CD4-positive, alpha-beta memory T cell (primary cell): Measurements from ENCODE around the gene APBA2. TPM values are rescaled to one million over a fixed set of nuclear protein-coding genes. Genes with fewer than 3 reads are reported as not detected.

ENCODE experiments used
- CTCF ChIA-PET: fragments of 350-600 bp; sonication (Branson Sonifier 250); formaldehyde crosslinking; loops from one replicate; lab custom pipeline; 2021; ENCODE audit warnings: inconsistent platforms; ENCODE audit not compliant: partially characterized antibody; lab: Charles Lee
- POLR2A ChIA-PET: fragments of 350-600 bp; sonication (Branson Sonifier 250); formaldehyde crosslinking; loops from one replicate; lab custom pipeline; 2021; ENCODE audit not compliant: partially characterized antibody; lab: Charles Lee
- DNase-seq, 5 donors: peaks; one replicate each; pipeline versions ENCODE4 v3.0.0 to v3.0.0-alpha.2; 2020 to 2022; ENCODE audit warnings: mixed read lengths in 1 of 5
- H3K27ac ChIP-seq: one replicate; pipeline ENCODE4 v1.7.0; 2013; ENCODE audit warnings: low read depth, low read length
- H3K27me3 ChIP-seq: 2 replicates; pipeline ENCODE4 v1.7.0; 2013; ENCODE audit warnings: mild to moderate bottlenecking, low read length, moderate library complexity; ENCODE audit not compliant: insufficient read depth
- H3K36me3 ChIP-seq: 2 replicates; pipeline ENCODE4 v1.7.0; 2013; ENCODE audit warnings: mild to moderate bottlenecking, low read length, moderate library complexity; ENCODE audit not compliant: insufficient read depth
- H3K4me1 ChIP-seq: 2 replicates; pipeline ENCODE4 v1.7.0; 2013; ENCODE audit warnings: mild to moderate bottlenecking, low read length, moderate library complexity; ENCODE audit not compliant: insufficient read depth
- H3K4me3 ChIP-seq, 2 donors: one replicate each; pipeline ENCODE4 v1.7.0; 2013; ENCODE audit warnings: low read length in 2 of 2, mild to moderate bottlenecking in 1 of 2
- H3K9me3 ChIP-seq, 2 donors: one replicate each; pipeline ENCODE4 v1.7.0; 2013; ENCODE audit warnings: low read length in 2 of 2, control low read depth in 1 of 2; ENCODE audit not compliant: control insufficient read depth in 1 of 2
- H3K27ac Mint-ChIP-seq, 7 donors: one replicate each; pipeline ENCODE4 v1.8.0; 2020 to 2021; ENCODE audit warnings: mixed read lengths in 7 of 7, mild to moderate bottlenecking in 6 of 7, inconsistent platforms in 3 of 7, moderate library complexity in 3 of 7
- H3K27me3 Mint-ChIP-seq, 2 donors: one replicate each; pipeline ENCODE4 v1.8.0; 2020 to 2021; ENCODE audit warnings: mixed read lengths in 2 of 2
- H3K36me3 Mint-ChIP-seq, 2 donors: one replicate each; pipeline ENCODE4 v1.8.0; 2020 to 2021; ENCODE audit warnings: mixed read lengths in 2 of 2, inconsistent platforms in 1 of 2, mild to moderate bottlenecking in 1 of 2
- H3K4me1 Mint-ChIP-seq, 4 donors: one replicate each; pipeline ENCODE4 v1.8.0; 2020 to 2021; ENCODE audit warnings: mixed read lengths in 4 of 4, mild to moderate bottlenecking in 1 of 4
- H3K4me3 Mint-ChIP-seq, 8 donors: one replicate each; pipeline ENCODE4 v1.8.0; 2020 to 2021; ENCODE audit warnings: mixed read lengths in 8 of 8, mild to moderate bottlenecking in 7 of 8, moderate library complexity in 6 of 8, inconsistent platforms in 3 of 8
- H3K9me3 Mint-ChIP-seq, 8 donors: one replicate each; pipeline ENCODE4 v1.8.0; 2020 to 2021; ENCODE audit warnings: mixed read lengths in 8 of 8, mild to moderate bottlenecking in 5 of 8, inconsistent platforms in 3 of 8, moderate library complexity in 1 of 8
- intact Hi-C: fragments of 100-400 bp; cut with micrococcal nuclease; formaldehyde crosslinking; loops from one replicate; pipeline ENCODE4 v1.15.1; 2023
- polyA plus RNA-seq, 2 donors: library from polyadenylated mRNA; unstranded; fragments of 300-500 nt; fragmentation: Illumina TruSeq; gene quantifications; one replicate each; pipeline ENCODE4 v1.2.3, GENCODE V29; 2021
- total RNA-seq, 2 experiments: library from RNA; stranded (reverse); gene quantifications; one replicate each; pipeline ENCODE4 v1.2.3, GENCODE V29; 2021

Gene APBA2
- total and polyA plus RNA-seq, 4 experiments from 2014 or later, result 11.1 to 57.3 (median 40.4) TPM

DNA sequence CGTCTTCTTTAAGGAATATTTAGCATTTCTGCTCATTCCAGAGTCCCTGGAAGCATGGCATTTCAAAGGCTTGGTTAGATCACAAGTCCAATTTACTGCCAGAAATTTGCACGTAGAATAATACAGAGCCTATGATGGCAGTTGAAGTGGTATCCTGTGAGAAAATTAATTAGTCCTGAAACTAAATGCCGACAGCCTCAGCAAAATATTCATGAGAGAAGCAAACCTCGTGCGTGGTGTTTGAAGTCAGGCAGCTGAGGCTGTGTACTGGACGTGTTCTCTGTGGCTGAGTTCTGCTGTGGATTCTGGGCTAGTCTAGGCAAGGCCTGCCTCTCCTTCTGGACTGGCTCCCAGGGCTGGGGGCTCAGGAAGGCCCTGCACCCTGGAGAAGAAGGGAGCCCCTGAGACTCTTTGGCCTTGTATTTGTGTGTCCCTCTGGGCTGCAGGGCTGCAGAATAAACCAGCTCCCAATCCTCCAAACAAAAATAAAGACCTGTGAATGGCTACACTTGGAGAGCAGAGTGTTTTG lies 106.6 kb downstream of the APBA2 start:
- Mint-ChIP-seq H3K36me3 (peaks cover 6 to 12% of the 10 kb centered on the region in 2 donors), H3K27me3 (no peaks in the 10 kb centered on the region), H3K9me3 (peaks cover 0 to 1% (median 0%) of the 10 kb centered on the region in 8 donors), H3K4me3 (no peak overlapping the region), H3K4me1 (peaks cover 3 to 43% (median 8%) of the 10 kb centered on the region in 4 donors), H3K27ac (peak overlapping the region in 2 of 7 donors; percentile 14 to 37)
- Histone ChIP-seq H3K36me3 (peaks cover 5% of the 10 kb centered on the region), H3K27me3 (no peaks in the 10 kb centered on the region), H3K4me3 (no peak overlapping the region), H3K27ac (no peak overlapping the region), H3K4me1 (no peaks in the 10 kb centered on the region), H3K9me3 (no peaks in the 10 kb centered on the region)
- ChIA-PET CTCF (no interaction called here), POLR2A (no interaction called here)
- intact Hi-C loops, result no loop called here
- no peak for DNase-seq

DNA sequence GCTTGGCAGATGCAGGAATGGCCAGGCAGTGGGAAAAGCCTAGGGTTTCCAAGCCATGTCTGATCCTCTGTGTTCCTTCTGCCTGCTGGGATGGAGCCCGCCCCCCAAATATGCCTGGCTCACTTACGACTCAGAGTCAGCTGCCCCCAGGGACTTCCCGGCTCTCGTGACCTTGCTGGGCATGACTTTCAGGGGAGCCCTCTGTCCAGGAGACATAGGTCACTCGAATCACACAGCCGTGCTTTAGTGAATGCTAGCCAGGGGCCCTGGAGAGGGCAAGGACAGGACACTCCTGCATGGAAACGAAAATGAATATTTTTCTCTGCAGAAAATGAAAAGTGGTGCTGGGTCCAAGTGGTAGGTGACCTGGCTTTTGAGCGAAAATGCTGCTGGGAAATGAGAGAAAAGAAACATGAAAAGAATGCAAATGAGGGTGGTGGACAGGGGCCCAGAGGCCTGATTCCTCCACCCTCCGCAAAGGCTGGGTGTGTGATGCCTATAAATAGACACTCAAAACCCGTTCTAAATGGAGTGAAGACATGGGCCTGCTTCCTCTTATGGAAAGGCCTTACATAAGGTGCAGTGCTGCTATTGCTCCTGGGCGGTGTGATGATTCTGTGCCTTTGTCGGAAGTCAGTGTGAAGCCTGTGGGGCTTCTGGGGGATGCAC lies 107.4 kb downstream of the APBA2 start:
- H3K4me3 ChIP-seq, result no peak overlapping the region
- H3K4me1 Mint-ChIP-seq, result peaks cover 3 to 42% (median 8%) of the 10 kb centered on the region in 4 donors
- no peak for DNase-seq
- intact Hi-C loops, result no loop called here
- no peak overlapping the region for H3K27ac ChIP-seq
- ChIA-PET CTCF (interaction anchor here (1.5 kb wide), 1 partner anchor 97 kb away, joined by 3 read pairs; no protein-coding TSS in a partner anchor), POLR2A (no interaction called here)
- no peaks in the 10 kb centered on the region for H3K9me3 ChIP-seq
- H3K4me3 Mint-ChIP-seq, result peak overlapping the region in 2 of 8 donors; percentile 11
- H3K27me3 Mint-ChIP-seq, result no peaks in the 10 kb centered on the region
- no peaks in the 10 kb centered on the region for H3K27me3 ChIP-seq
- no peaks in the 10 kb centered on the region for H3K9me3 Mint-ChIP-seq
- peaks cover 5% of the 10 kb centered on the region for H3K36me3 ChIP-seq
- peaks cover 6 to 12% of the 10 kb centered on the region in 2 donors for H3K36me3 Mint-ChIP-seq
- no peaks in the 10 kb centered on the region for H3K4me1 ChIP-seq
- peak overlapping the region in 2 of 7 donors; percentile 14 to 27 for H3K27ac Mint-ChIP-seq

DNA sequence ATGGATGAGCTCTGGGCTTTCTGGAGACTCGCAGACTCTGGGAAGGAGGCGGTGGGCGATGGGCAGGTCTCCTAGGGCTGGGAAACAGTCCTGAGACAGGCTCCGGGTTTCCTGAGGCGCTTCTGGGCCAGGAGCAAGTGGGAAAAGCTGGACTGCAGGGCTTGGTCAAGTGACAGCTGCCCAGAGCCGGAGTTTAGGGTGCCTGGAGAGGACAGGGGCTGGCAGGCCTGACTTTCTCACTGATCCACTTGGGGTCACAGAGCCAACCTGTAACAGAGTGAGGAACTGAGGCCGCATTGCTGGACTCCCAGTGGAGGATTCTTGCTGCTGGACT lies 107.9 kb downstream of the APBA2 start:
- Mint-ChIP-seq H3K36me3 (peaks cover 8 to 16% of the 10 kb centered on the region in 2 donors), H3K27me3 (no peaks in the 10 kb centered on the region), H3K9me3 (no peaks in the 10 kb centered on the region), H3K4me1 (peaks cover 6 to 42% (median 8%) of the 10 kb centered on the region in 4 donors), H3K4me3 (peak overlapping the region in 1 of 8 donors; percentile 11), H3K27ac (peak overlapping the region in 1 of 7 donors; percentile 27)
- Histone ChIP-seq H3K4me1 (no peaks in the 10 kb centered on the region), H3K9me3 (no peaks in the 10 kb centered on the region), H3K36me3 (peaks cover 5% of the 10 kb centered on the region), H3K27ac (no peak overlapping the region), H3K4me3 (no peak overlapping the region), H3K27me3 (no peaks in the 10 kb centered on the region)
- intact Hi-C loops, result no loop called here
- ChIA-PET CTCF (interaction anchor here (1.5 kb wide), 1 partner anchor 97 kb away, joined by 3 read pairs; no protein-coding TSS in a partner anchor), POLR2A (interaction anchor here (0.5 kb wide), 1 partner anchor 9 kb away, joined by 3 read pairs; no protein-coding TSS in a partner anchor)
- DNase-seq, result no peak

DNA sequence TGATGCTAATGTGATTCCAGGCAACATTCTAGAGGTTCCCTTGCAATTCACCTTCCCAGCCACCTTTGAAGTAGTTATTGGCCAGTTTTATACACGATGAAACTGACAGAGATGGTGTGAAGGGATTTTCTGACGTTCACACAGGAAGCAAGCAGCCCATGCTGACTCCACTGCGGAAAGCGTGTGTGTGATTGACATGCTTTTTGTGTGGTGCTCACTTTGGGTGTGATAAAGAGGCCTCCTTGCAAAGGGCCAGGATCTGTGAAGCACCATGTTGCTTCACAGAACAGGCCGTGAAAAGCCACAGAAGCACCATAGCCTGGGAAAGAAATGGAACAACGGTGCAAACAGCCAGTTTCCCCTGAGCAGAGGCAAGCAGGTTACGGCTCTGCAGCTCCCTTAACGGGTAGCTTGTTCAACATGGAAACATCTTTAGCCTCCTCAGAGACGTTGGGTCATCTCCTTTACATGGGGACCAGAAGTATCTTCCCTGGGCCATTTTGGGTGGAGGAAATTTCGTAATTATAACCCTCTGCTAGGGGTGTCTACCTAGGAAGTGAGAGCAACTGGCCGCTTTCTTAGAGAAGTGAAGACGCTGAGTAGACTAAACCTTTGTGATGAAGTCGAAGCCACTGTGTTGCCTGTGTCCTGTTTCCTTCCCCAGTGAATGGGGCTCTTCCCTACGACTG lies 108.5 kb downstream of the APBA2 start:
- intact Hi-C loops, result no loop called here
- Mint-ChIP-seq H3K27me3 (no peaks in the 10 kb centered on the region), H3K4me1 (peaks cover 6 to 42% (median 8%) of the 10 kb centered on the region in 4 donors), H3K9me3 (no peaks in the 10 kb centered on the region), H3K27ac (peak overlapping the region in 1 of 7 donors; percentile 70), H3K4me3 (peak overlapping the region in 2 of 8 donors; percentile 39 to 66), H3K36me3 (peaks cover 8 to 16% of the 10 kb centered on the region in 2 donors)
- Histone ChIP-seq H3K27ac (no peak overlapping the region), H3K27me3 (no peaks in the 10 kb centered on the region), H3K9me3 (no peaks in the 10 kb centered on the region), H3K4me3 (no peak overlapping the region), H3K36me3 (peaks cover 5% of the 10 kb centered on the region), H3K4me1 (no peaks in the 10 kb centered on the region)
- DNase-seq, result peak in 1 of 5 donors; percentile 19
- ChIA-PET CTCF (interaction anchor here (1.5 kb wide), 1 partner anchor 96 kb away, joined by 3 read pairs; no protein-coding TSS in a partner anchor), POLR2A (interaction anchor here (0.5 kb wide), 1 partner anchor 9 kb away, joined by 3 read pairs; no protein-coding TSS in a partner anchor)

DNA sequence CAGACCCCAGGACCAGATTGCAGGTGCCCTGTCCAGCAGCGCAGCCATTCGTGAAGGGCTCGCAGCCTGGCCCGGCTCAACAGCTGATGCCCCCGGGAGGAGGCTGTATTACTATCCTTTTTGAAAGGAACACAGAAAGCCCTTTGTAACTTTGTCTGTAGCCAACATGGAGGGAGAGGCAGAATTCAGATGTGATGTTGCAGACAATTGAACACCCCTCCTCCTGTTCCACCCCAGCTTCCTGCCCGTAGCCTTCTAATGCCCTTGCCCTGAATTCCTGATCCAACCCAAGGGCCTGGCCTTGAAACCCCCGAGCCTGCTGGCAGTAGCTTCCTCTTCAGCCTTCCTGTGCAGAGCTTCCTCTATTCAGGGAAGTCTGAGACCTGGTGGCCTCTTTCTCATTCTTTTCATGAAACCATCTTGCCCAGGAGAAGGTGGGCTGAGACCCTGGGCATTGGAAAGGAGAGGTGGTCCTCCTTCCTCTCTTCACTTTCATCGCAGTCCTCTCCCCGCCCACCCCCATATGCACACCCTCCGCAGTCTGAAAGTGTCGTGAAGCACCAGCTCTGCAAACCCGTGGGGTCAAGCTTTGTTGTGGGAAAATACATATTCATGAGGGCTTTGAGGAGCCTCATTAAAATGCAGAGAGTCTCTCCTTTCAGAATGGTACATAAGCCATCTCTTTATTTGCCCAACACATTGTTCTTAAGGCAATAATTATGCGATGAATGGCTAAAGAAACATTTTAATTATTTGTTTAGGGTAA lies 109.2 kb downstream of the APBA2 start:
- Histone ChIP-seq H3K27me3 (no peaks in the 10 kb centered on the region), H3K9me3 (no peaks in the 10 kb centered on the region), H3K27ac (no peak overlapping the region), H3K4me1 (no peaks in the 10 kb centered on the region), H3K36me3 (peaks cover 5% of the 10 kb centered on the region), H3K4me3 (no peak overlapping the region)
- Mint-ChIP-seq H3K27me3 (no peaks in the 10 kb centered on the region), H3K9me3 (no peaks in the 10 kb centered on the region), H3K36me3 (peaks cover 8 to 16% of the 10 kb centered on the region in 2 donors), H3K4me3 (peak overlapping the region in 2 of 8 donors; percentile 39 to 58), H3K4me1 (peaks cover 6 to 42% (median 7%) of the 10 kb centered on the region in 4 donors), H3K27ac (peak overlapping the region in 2 of 7 donors; percentile 37 to 70)
- intact Hi-C loops, result no loop called here
- DNase-seq, result no peak
- ChIA-PET CTCF (no interaction called here), POLR2A (no interaction called here)

DNA sequence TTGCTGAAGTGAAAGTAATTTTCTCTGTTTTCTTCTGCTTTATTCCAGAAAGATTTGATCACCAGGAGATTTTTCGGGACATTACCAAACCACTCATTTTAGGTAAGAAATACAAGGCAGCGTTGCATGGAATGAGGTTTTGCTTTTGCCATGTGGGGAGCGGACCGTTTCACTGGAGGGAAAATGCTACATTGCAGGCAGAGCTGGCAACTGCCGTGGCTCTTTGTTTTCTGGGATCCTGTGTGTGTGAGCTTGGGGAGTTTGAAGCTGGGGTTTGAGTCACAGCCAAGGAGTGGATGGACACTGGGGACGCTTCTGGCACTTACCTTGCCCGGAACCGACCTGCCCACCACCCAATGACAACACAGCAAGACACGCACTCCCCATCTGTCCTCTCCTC lies 109.9 kb downstream of the APBA2 start:
- no peaks in the 10 kb centered on the region for H3K9me3 Mint-ChIP-seq
- peaks cover 8 to 16% of the 10 kb centered on the region in 2 donors for H3K36me3 Mint-ChIP-seq
- POLR2A ChIA-PET, result no interaction called here
- H3K4me3 Mint-ChIP-seq, result no peak overlapping the region
- H3K27me3 Mint-ChIP-seq, result no peaks in the 10 kb centered on the region
- Histone ChIP-seq H3K9me3 (no peaks in the 10 kb centered on the region), H3K27ac (no peak overlapping the region), H3K27me3 (no peaks in the 10 kb centered on the region), H3K4me3 (no peak overlapping the region), H3K4me1 (no peaks in the 10 kb centered on the region), H3K36me3 (peaks cover 5% of the 10 kb centered on the region)
- intact Hi-C loops, result no loop called here
- CTCF ChIA-PET, result no interaction called here
- no peak overlapping the region for H3K27ac Mint-ChIP-seq
- peaks cover 6 to 39% (median 7%) of the 10 kb centered on the region in 4 donors for H3K4me1 Mint-ChIP-seq
- no peak for DNase-seq
